NCI-H774 (cell line): ENCODE measurements around the gene PPP1R3F.
"Not testable (repeated sequence)": the region's sequence is repeated elsewhere in the genome, so short reads cannot be mapped to it uniquely, and the experiment has no call there.

Source experiments
- DNase-seq: peaks from one replicate; lab custom pipeline; 2025; lab: John Stamatoyannopoulos, UW

The PPP1R3F gene

DNA sequence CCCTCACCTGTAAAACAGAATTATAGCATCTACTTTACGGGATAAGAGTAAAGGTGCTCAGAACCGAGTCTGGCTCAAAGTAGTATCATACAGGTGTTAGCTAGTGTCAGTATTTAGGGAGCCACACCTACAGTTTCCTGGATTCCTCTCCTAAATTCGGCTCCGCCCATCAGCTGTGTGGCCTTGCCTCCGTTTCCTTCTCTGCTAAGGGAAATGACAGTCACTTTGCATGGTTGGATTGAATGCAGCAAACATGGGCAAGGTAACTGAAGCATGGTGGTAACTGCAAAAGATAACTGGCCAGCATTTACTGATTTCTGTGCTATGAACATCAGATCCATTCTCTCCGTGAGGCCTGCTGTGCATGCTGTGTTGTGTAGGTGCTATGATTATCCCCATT is 2.8 kb downstream of the PPP1R3F start:
- DNase-seq: no peak

DNA sequence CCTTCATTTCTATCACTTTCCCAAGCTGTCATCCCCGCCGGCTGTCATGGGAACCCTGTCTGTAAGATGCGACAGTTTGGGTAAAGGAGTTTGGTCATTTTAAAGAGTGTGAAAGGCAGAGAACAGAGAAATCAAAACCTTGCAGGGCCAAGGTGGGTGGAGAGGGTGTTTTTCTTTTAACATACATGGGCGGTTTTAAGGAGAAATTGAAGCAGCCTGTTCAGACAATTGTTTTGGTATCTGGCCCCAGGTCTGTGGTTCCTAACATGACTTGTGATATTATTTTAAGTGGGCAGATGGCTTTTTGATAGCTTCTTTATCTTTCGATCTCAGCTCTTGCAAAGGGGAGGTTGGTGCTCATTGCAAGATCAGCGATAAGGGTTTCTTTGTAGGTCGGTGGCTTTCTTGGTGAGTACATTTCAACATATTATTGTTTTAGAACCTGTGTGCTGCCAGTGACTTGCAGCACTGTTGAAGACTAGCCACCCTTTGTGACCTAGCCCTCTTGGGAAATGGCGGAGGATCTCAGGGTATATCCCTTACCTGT is 3.7 kb downstream of the PPP1R3F start:
- DNase-seq: no peak

DNA sequence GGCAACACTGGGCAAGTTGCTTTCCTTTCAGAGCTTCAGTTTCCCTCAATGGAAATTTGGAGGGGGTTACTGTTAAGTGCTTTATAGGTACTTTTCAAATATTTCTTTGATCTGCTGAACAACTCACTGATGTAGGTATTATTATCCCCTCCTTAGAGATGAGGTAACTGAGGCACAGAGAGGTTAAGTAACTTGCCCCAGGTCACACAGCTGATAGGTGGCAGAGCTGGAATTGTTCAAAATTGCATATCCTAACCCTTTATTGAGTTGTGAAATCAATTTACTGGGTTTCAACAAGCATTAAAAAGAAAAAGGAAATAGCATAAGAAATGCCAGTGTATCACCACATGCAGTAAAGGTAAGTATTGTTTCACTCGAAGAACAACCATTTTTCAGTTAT is 6.6 kb downstream of the PPP1R3F start:
- no peak for DNase-seq

DNA sequence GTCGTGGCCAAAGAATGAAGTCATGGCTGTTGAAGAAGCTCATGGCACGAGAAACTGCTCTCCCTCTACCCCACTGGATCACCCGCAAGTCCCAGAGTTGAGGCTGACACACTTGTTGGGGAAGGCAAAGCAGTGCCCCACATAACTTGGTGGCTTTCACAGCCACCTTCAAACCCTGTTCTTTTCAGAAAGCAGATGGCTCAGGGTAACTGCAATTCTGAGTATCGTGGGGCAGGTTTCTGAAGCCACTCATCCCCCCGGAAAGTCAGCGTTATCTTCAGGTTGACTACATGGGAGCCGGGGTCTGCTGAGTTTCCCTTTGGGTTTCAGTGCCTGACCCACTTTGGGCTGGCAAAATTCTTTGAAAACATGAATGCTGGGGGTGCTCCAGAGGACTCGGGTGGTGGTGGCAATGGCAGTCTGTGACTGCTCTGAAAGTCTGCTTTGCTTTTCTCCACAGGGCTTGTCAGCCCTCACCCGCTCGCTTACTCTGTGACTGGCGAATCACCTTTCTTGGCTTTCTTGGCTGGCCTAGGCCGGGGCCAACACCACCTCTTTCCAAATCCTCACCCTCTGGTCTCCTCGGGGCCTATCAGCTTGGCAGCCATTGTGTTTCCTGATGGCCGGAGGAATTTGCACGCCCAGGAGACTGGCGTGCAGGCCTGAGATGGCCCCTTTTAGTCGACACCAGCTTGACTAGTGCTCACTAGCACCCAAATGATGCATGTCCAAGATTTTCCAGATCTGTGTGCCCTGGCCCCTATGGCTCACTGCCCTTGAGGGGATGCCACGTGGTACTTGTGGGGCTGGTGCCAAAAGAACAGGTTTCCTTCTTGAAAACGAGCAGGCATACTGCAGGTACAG is 7.3 kb downstream of the PPP1R3F start:
- no peak for DNase-seq

DNA sequence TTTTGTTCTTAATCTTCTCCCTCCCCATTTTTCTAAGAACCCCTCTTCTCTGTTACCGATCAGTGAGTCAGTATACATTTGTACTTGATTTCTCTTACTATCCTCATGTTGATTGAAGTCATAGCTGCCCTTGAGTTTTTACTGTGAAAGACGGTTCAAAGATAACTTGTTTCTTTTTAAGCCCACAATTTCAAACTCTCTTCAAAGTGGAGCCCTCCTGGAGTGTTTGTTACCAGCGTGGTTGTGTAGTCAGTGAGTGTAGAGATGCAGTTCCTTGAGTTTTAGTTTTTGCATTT is 7.9 kb downstream of the PPP1R3F start:
- DNase-seq: no peak

DNA sequence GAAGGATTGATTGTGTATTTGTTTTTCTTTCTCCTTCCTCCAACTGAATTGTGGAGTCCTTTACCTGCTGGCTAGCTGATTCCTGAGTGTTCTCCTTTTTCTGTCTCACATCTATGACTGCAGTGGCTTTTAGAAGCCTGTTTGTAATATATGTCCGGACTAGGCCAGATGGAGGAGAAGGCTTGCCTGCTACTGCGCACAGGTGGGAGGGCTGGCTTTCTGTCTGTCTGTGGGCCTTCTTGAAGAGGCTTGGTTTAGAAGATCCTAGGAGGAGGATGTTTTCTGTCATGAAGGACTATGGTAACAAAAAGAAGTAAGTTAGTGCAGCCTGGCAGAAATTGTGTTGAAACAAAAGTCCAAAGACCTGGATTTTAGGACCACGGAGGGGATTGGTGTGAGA is 8.5 kb downstream of the PPP1R3F start:
- DNase-seq: no peak

DNA sequence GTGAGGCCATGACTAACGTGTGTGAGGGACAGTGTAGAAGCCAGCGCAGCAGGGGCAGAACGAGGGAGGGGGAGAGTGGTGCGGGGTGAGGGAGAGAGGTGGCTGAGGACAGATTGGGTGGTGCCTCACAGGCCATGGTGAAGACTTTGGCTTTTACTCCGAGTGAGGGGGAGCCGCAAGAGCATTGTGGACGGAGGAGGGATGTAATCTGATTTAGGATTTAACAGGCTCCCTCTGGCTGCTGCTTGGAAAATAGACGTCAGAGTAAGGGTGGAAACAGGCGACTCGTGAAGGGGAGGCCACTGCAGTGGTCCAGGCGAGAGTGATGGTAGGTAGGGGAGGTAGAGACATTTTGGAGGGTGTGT is 13.0 kb downstream of the PPP1R3F start:
- DNase-seq: no peak

DNA sequence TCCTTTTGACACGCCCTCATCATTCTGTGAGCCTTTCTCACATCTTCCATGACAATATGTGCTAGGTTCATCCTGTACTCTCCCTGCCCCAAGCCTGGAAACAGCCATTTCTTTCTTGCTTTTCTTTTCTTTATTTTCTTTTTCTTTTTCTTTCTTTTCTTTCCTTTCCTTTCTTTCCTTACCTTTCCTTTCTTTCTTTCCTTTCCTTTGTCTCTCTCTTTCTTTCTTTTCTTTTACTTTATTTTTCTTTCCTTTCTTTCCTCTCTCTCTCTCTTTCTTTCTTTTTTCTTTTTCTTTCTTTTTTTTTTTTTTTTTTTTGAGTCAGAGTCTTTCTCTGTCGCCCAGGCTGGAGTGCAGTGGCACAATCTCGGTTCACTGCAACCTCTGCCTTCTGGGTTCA is 14.6 kb downstream of the PPP1R3F start:
- DNase-seq: no peak

DNA sequence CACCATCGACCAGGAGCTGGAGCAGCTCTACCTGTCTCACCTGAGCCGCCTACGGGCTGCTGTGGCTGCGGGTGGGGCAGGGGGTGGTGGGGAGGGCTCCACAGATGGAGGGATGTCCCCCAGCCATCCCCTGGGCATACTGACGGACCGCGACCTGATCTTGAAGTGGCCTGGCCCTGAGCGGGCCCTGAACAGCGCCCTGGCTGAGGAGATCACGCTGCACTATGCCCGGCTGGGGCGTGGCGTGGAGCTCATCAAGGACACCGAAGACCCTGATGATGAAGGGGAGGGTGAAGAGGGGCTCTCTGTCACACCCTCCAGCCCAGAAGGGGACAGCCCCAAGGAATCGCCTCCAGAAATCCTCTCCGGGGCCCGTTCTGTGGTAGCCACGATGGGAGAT is 16.5 kb downstream of the PPP1R3F start:
- DNase-seq: no peak

DNA sequence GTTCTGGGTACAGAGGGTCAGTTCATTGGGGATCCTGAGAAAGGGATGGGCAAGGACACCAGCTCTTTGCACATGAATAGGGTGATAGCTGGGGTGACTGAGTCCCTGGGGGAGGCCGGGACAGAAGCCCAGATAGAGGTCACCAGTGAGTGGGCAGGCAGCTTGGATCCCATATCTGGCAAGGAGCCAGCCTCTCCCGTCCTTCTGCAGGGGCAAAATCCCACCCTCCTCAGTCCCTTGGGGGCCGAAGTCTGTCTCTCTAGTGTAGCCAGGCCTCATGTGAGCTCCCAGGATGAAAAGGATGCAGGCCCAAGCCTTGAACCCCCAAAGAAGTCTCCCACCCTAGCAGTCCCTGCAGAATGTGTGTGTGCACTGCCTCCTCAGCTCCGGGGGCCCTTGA is 17.0 kb downstream of the PPP1R3F start:
- no peak for DNase-seq

DNA sequence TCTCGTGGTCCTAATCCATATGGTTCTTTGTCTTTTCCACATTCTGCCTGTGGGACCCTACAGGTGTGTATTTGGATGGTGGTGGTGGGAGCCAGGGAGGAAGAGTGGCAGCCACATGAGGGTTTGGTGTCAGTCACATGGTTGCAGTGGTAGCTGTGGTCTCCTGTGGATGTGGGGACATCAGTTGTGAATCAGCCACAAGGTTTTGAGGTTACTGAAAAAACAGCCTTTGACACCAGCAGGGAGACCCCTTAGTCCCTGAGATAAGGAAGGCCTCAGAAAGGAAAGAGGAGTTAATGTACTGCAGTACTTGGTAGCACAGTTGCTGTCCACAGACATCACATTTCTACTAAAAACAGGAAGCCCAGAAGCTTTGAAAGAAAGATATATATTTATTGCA is 18.1 kb downstream of the PPP1R3F start:
- no peak for DNase-seq

DNA sequence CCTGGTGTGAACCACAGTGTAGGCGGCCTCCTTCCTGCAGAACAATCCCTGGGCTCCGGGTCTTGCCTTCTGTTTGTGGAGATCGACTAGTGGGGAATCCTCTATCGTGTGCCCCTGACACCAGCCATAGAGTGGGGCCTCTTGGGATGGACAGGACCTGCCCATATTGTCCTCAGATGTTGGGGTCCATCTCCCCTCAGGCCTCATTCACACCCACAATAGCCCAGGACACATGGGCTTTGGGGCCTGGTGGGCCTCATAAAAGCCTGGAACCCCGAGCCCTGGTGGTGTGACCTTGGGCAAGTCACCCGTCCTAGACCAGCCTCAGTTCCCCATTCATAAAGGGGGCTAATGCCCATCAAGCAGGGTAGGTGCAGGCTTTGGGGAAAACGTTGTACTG is 20.6 kb downstream of the PPP1R3F start:
- DNase-seq: no peak

DNA sequence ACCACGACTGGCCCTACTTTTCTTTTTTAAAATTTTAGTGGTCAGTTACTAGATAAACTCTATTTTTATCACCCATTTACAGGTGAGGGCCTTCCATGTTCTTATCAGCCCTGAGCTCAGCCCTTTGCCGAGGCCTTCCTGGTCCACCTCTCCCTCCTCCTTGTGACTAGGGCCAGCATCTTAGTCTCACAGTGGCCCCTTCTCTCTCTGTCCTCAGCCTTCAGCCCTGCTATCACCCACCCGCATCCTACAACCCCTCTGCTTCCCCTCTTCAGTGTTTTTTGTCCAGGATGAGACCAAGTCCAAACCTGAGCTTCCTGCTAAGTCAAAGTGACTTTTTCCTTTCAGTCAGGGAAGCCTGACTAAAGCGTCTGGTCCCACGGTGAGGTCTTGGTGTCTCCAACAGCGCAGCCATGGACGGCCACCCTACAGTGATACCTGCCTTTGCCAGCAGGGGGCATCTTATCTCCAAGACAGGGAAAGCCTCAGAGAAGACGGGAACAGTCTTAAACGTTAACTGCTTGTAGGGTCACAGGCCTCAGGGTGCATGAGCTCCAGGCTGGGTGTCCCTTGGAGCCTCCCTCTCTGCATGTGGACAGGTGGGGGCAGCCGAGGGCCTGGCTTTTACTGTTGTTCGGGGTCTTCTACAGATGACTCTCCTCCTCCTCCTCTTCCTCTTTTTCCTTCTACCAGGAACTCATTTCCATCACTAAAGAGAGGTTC is 22.2 kb downstream of the PPP1R3F start:
- DNase-seq: peak; percentile 0

DNA sequence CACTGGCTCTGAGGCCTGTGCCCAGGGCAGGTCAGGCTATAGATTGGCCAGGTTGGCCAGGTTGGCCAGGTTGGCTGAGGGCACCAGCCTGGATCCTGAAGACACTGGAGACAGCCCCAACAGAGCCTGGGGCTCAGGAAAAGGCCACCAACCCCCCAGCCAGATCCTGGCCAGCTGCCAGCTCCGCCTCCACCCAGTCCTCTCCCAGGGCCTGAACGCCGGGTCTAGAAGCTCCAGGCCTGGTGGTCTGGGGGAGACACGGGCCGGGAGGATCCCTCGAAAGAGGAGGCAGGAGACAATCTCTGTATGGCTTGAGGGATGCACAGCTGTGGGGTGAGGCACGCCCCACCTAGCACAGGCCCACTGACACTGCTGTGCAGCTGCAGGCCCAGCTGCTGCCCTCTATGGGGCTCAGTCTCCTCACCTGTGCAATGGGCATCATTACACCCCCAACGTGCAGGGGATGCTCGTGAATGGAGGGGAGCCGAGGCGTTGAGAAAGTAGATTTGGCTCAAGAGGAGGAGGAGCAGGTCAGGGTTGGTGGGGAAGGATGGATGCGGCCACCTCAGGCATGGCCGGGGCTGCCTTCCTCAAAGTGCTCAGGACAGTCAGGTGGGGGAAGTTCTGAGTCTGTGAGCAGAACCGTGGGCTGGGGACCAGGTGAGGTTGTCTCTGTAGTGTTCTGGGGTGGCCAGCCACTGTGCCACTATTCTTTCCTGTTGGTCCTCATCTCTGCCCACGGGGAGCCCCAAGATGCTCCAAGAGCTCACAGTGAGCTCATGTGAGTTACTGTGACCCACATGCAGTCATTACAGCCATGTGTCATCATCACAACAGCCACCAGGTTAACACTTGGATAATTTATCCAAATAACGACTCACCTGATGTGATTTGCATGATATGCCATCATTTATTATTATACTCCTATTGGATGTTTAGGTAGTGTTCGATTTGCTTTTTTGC is 23.1 kb downstream of the PPP1R3F start:
- DNase-seq: no peak

DNA sequence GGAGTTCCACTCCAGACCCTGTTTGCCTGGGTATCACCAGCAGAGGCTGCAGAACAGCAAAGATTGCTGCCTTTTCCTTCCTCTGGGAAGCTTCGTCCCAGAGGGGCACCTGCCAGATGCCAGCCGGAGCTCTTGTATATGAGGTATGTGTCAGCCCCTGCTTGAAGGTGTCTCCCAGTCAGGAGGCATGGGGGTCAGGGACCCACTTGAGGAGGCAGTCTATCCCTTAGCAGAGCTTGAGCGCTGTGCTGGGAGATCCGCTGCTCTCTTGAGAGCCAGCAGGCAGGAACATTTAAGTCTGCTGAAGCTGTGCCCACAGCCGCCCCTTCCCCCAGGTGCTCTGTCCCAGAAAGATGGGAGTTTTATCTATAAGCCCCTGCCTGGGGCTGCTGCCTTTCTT is 29.7 kb downstream of the PPP1R3F start:
- DNase-seq: not testable (repeated sequence)

DNA sequence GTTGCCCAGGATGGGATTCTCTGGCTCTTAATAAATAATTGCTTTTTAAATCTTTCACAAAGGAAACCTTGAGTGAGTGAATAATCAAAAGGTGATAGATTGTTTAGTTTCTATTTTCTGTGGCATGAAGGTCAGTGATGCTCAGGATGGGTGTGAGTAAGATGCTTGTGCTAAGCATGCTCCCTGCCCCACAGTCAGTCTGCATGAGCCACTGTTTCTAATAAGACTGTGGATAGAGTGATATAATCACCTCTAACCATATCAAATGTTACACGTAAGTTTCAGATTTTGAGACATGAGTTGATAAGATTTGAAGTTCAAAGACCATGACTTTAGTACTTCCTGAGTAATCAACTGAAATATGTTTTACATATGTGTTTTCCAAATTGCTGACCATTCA is 31.1 kb downstream of the PPP1R3F start:
- no peak for DNase-seq

DNA sequence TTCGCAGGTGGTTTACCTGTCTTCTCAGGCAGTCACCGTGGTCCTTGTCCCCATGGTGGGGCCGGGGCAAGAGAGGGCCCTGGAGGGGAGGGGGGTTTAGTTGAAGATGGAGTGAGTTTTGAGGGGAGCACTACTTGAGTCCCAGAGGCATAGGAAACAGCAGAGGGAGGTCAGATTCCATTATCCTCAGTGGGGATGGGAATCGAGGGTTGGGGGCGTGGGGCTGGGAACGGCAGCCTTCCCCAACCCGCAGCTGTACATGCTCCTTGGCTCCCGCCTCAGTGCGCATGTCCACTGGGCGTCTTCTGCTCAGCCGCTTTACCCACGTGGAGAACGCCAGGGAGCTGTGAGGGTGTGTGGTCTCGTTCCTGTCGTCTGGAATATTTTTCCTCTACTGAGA is 33.8 kb downstream of the PPP1R3F start, which contains the start of gene GAGE10:
Gene GAGE10 (plus strand): TSS at position 301 of the 400 bp plus-strand sequence. CDS start 1,214 bp downstream, outside the sequence.
- DNase-seq: no peak

DNA sequence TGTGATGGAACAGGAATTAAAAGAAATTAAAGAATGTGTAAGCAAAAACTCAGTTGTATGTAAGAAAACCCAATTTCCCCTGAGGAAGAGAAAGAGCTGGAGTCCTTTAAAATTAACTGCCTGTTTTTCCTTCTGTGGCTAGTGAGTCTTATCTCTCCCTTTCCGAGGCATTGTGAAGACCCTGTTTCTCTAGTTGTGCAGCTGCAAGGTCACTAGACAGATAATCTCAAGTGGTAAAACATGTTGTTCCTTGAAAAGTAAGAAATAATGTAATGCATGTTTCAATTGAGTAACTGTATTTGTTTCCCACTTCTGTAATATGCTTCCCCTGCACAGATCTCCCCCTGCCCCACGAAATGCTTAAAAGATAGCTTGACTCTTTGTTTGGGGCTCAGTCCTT is 38.2 kb downstream of the PPP1R3F start:
- DNase-seq: not testable (repeated sequence)

DNA sequence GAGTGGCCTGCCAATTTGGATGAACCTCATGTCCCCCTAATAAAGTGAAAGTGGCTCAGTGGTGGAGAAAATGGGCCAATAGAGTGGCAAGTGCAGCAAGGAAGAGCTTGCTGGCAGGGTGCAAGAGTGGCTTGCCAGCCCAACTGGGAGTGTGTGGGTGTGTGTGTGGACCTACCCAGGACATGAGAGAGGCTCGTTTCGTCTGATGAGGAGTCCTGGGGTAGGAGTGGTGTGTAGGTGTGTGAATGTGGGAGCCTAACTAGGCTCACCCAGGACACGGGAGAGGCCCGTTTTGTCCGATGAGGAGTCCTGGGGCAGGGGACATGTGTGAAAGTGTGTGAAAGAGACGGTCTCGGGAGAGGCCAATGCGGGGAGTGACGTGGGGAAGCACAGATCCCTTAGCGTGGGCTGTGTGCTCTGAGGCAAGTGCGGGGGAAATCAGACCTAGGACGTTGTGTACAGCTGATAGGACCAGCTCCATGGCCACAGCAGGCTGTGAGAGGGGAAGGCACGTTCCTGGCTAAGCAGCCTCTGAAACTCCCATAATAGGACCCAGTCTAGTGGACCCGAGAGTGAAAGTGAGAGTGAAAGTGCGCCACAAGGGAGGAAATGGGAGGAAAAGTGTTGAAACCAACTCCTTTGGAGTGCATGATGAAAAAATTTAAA is 39.1 kb downstream of the PPP1R3F start:
- DNase-seq: no peak

DNA sequence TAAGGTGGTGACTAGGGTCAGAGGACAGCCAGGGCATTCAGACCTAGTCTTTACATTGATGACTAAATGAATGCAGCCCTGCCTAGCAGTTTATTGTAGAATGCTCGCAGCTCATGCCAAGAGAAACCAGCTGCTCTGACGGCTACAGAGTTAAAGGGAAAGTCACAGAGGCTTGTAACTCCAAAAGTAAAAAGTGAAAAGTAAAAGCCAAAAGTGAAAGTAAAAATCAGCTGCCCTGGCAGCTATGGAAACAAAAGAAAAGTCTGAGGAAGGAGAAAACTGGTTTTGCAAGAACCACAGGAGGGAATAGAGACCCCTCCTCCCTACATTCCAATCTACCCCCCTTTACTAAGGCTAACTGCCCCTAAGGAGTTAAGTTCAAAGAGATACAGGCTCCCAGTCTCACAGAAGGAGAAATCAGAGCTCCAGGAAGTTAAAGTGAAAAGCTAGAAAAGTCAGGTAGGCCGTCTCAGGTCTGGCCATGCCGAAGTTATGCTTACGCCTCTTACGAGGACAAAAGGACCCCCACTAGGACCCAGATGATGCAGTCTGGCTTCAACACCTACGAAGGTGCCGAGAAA is 39.9 kb downstream of the PPP1R3F start:
- DNase-seq: no peak

DNA sequence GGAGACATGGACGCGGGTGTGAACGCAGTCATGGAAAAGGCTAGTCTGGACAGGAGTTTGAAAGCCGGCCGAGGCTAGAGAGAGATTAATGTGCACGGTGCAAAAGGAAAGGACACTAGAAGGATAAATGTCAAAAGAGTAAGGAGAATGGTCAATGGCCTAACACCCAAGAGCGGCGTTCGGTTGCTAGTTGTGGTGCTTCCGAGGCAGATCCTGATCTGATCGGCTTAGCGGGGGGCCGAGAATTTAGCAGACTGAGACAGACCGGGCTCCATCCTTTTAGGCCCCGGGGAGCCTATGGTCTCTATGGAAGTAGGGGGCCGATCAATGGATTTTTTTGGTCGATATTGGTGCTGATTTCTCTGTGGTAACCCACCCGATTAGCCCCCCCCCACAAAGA is 40.8 kb downstream of the PPP1R3F start:
- no peak for DNase-seq
